A673 (cell line): Measurements from ENCODE around the gene MVD. TPM values are rescaled to one million over a fixed set of nuclear protein-coding genes. Genes with fewer than 3 reads are reported as not detected.

Source experiments
- BruUV-seq: library from RNA; stranded (reverse); fragments of 400-500 nt; replicated peaks from 2 replicates; lab custom pipeline; 2021; lab: Mats Ljungman, UMichigan
- CTCF ChIA-PET: fragments of 300-600 bp; sonication (Branson Sonifier 250); formaldehyde crosslinking; loops from one replicate; lab custom pipeline; 2022; ENCODE audit warnings: antibody characterized with exemption; lab: Charles Lee
- POLR2A ChIA-PET: fragments of 300-600 bp; sonication (Branson Sonifier 250); formaldehyde crosslinking; loops from one replicate; lab custom pipeline; 2022; ENCODE audit warnings: antibody characterized with exemption; ENCODE audit not compliant: low non-redundant PET; lab: Charles Lee
- DNase-seq: peaks from one replicate; pipeline ENCODE4 v3.0.0-alpha.2; 2015; ENCODE audit warnings: low spot score
- H3K27ac ChIP-seq: fragments of 200-600 bp; sonication (generic); 2 replicates; pipeline ENCODE4 v1.5.1; 2016; ENCODE audit warnings: mixed run types, low read depth, mild to moderate bottlenecking, mixed read lengths, antibody characterized with exemption, low read length; ENCODE audit not compliant: poor library complexity, severe bottlenecking
- H3K27me3 ChIP-seq: fragments of 200-600 bp; sonication (generic); replicated peaks from 2 replicates; pipeline ENCODE4 v1.6.1; 2017; ENCODE audit warnings: mixed run types, low read depth, mild to moderate bottlenecking, mixed read lengths, antibody characterized with exemption, low read length; ENCODE audit not compliant: insufficient read depth, poor library complexity
- H3K36me3 ChIP-seq: fragments of 200-600 bp; sonication (generic); 2 replicates; pipeline ENCODE4 v1.6.1; 2016; ENCODE audit warnings: mixed run types, mild to moderate bottlenecking, mixed read lengths, antibody characterized with exemption, low read length; ENCODE audit not compliant: insufficient read depth, poor library complexity, severe bottlenecking
- H3K4me1 ChIP-seq: fragments of 200-600 bp; sonication (generic); 2 replicates; pipeline ENCODE4 v1.6.1; 2017; ENCODE audit warnings: mixed run types, mild to moderate bottlenecking, mixed read lengths, antibody characterized with exemption, low read length; ENCODE audit not compliant: insufficient read depth, poor library complexity, severe bottlenecking
- H3K4me3 ChIP-seq: fragments of 200-600 bp; sonication (generic); 2 replicates; pipeline ENCODE4 v1.5.1; 2016; ENCODE audit warnings: low read depth, mixed run types, mild to moderate bottlenecking, mixed read lengths, low read length; ENCODE audit not compliant: poor library complexity, severe bottlenecking
- H3K9me3 ChIP-seq: fragments of 200-600 bp; sonication (generic); 2 replicates; pipeline ENCODE4 v1.6.1; 2016; ENCODE audit warnings: mixed run types, low read depth, mild to moderate bottlenecking, mixed read lengths, antibody characterized with exemption, low read length; ENCODE audit not compliant: poor library complexity, severe bottlenecking
- CTCF ChIP-seq: fragments of 300-800, 200-600 bp; sonication (generic); conservative IDR thresholded peaks from 2 replicates; pipeline ENCODE4 v1.5.1; 2017; ENCODE audit warnings: low read depth, mild to moderate bottlenecking, antibody characterized with exemption, low read length, moderate library complexity, mixed read lengths
- EZH2 ChIP-seq: fragments of 200-600 bp; sonication (generic); IDR thresholded peaks from 2 replicates; pipeline ENCODE4 v1.6.1; 2017; ENCODE audit warnings: borderline replicate concordance, low read depth, mild to moderate bottlenecking, mixed read lengths, antibody characterized with exemption, low read length; ENCODE audit not compliant: poor library complexity, severe bottlenecking
- intact Hi-C: fragments of 100-400 bp; cut with micrococcal nuclease; formaldehyde crosslinking; loops from one replicate; pipeline ENCODE4 v1.10.0; 2022; ENCODE audit not compliant: unreplicated experiment
- total RNA-seq: library from RNA; stranded (reverse); gene quantifications from 2 replicates; pipeline ENCODE4 v1.2.3, GENCODE V29; 2021

The MVD gene
- total RNA-seq, 1 experiment from 2014 or later = 131 TPM

GRCh38 chr16:88659160-88659559 lies 3.7 kb downstream of the MVD start:
- DNase-seq = no peak
- Histone ChIP-seq H3K27me3 (no peaks in the 10 kb centered on the region), H3K4me1 (no peaks in the 10 kb centered on the region), H3K9me3 (no peaks in the 10 kb centered on the region), H3K4me3 (no peak overlapping the region), H3K36me3 (peaks cover 45% of the 10 kb centered on the region), H3K27ac (no peak overlapping the region)
- ChIA-PET CTCF (no interaction called here), POLR2A (no interaction called here)
- intact Hi-C loops = no loop called here
- no TSS peak for BruUV-seq
- TF ChIP-seq EZH2 = no peak
- no peak for TF ChIP-seq CTCF

GRCh38 chr16:88658714-88659113 lies 4.2 kb downstream of the MVD start:
- POLR2A ChIA-PET = no interaction called here
- H3K27me3 ChIP-seq = no peaks in the 10 kb centered on the region
- BruUV-seq = no TSS peak
- no peak overlapping the region for H3K27ac ChIP-seq
- intact Hi-C loops = no loop called here
- no peaks in the 10 kb centered on the region for H3K4me1 ChIP-seq
- H3K4me3 ChIP-seq = no peak overlapping the region
- TF ChIP-seq CTCF (no peak), EZH2 (no peak)
- DNase-seq = no peak
- CTCF ChIA-PET = no interaction called here
- peaks cover 46% of the 10 kb centered on the region for H3K36me3 ChIP-seq
- H3K9me3 ChIP-seq = no peaks in the 10 kb centered on the region

DNA sequence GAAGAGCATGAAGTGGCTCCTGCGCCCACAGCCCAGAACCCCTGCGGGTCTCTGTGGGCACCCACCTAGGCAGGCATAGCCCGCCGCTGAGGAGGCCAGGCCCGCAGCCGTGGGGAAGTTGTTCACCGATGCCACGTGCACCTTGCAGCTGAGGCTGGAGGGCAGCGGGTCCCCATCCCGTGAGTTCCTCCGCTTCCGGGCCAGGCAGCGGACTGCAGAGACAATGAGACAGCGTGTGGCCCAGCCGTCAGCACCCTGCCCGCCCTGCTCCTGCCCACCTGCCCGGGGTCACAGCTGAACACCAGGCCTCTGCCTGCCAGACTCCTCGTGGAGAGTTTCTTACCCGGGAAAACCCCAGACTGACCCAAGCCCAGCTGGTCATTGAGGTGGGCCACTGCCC lies 5.5 kb downstream of the MVD start:
- intact Hi-C loops = no loop called here

More for the DNA sequence above, 5.5 kb downstream of the MVD start:
- POLR2A ChIA-PET = no interaction called here
- H3K27me3 ChIP-seq = no peaks in the 10 kb centered on the region
- H3K36me3 ChIP-seq = peaks cover 57% of the 10 kb centered on the region
- H3K27ac ChIP-seq = no peak overlapping the region
- H3K9me3 ChIP-seq = no peaks in the 10 kb centered on the region
- no peak overlapping the region for H3K4me3 ChIP-seq
- CTCF ChIA-PET = no interaction called here
- no peaks in the 10 kb centered on the region for H3K4me1 ChIP-seq
- TF ChIP-seq EZH2 (no peak), CTCF (no peak)
- no TSS peak for BruUV-seq
- DNase-seq = no peak
